GM21367 (cell line): ENCODE results near the gene THBS4.

ENCODE experiments used
- ATAC-seq: cut with Tn5 transposase; IDR thresholded peaks from one replicate; pipeline ENCODE4 v1.9.1; 2021; ENCODE audit not compliant: unreplicated experiment

Gene THBS4

GRCh38 chr5:80116000-80116399 is 80.9 kb downstream of the THBS4 start:
- ATAC-seq = no peak

DNA sequence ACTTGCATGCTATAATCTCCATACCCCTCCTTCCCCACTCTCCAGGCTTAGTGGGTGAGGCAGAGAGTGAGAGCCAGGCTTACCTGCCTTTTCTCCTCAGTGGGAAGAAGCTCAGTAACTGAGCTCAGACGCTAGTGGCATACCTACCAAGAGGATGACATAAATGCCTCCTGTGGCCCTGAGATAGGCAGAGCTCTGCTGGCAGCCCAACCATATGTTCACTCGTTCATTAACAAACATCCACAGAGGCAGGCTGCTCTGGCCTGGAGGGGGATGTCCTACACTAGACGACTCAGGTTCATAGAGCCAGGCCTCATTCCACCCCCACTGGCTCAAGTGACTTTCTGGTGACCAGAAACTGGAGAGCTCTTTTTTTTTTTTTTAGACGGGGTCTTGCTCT is 81.3 kb downstream of the THBS4 start:
- no peak for ATAC-seq

GRCh38 chr5:80117446-80117845 is 82.3 kb downstream of the THBS4 start:
- ATAC-seq = no peak

- ATAC-seq = no peak
Observed at GRCh38 chr5:80119372-80119771, 84.2 kb downstream of the THBS4 start.

DNA sequence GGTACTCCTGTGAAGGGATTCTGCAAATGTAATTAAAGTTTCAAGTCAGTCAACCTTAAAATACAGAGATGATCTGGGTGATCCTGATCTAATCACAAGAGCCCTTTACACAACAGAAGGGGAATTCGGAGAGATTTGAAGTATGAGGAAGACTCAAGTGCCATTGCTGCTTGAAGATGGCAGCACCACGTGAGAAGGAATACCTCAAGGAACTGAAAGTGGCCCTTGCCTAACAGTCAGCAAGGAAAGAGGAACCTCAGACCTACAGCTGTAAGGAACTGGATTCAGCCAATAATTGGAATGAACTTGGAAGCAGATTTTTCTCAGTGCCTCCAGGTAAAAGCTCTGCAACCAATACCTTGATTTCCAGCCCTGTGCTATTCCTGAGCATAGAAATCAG is 87.4 kb downstream of the THBS4 start:
- ATAC-seq = no peak

DNA sequence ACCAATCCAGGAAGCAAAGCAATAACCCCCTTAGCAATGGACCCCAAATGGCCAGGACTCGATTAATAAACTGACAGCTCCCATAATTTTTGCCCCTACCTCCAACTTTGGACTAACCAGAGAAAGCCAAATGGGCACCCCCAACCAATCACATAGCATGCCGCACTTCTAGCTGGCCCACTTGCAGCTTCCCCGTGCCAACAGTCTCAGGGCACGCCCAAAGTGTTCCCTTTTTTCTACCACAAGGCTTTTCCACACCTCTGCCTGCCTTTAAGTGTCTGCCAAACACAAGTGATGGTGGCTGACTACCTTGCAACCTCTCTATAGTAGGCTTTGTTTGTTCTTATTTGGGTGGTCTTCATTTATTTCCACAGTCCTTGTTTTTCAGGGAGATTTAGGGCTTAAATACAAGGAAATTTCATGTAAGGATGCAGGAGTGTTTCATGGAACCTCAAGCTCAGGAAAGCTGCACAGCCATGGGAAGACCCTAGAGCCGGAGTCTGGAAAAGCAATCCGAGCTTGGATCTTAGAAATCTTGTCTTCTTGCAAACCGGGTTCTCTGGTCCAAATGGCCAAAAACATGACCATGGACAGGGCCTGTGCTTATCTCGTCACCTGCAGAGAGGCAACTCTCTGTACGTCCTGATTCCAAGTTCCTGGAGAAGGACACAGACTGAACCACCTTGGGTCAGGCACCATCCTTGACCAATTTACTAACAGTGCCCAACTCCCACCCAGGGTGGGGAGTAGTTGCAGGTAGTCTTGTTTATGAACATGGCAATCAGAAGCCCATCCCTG is 89.2 kb downstream of the THBS4 start:
- no peak for ATAC-seq

GRCh38 chr5:80125022-80125961 is 90.1 kb downstream of the THBS4 start:
- peak; percentile 83 for ATAC-seq

- peak; percentile 51 for ATAC-seq
Observed at GRCh38 chr5:80125962-80126480, 90.9 kb downstream of the THBS4 start.

DNA sequence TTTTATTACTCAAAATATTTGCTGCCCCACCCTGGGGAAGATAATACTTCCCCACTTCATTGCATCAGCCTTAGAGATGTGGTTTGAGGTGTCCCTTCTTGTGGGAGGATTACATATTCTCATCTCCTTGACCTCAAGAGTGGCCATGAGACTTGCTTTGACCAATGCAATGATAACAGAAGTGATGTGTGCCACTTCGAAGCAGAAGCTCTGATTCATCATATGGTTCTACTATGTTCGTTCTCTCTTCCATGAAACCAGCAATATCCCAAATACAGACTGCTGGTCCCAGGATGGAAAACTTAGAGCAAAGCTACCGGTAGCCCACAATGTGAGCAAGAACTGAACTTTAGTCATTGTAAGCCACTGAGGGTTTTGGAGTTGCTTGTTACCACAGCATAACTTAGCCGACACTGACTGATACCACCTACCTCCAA is 92.0 kb downstream of the THBS4 start:
- ATAC-seq = no peak

GRCh38 chr5:80128141-80128540 is 93.0 kb downstream of the THBS4 start:
- no peak for ATAC-seq

- ATAC-seq = no peak
Observed at GRCh38 chr5:80129146-80129545, 94.0 kb downstream of the THBS4 start.
